Adrenal gland (tissue), 5 donors: ENCODE results near the gene ARHGAP4.

Source experiments
- CTCF ChIP-seq, 6 experiments: fragments of 450-650 bp in 4 of 6; fragments of 200-600 bp in 2 of 6; sonication (generic) in 1 of 6; IDR thresholded peaks; 1 replicate in 5 of 6; 2 replicates in 1 of 6; pipeline versions ENCODE4 v1.5.1 to v1.8.0; 2016 to 2021; ENCODE audit warnings: antibody characterized with exemption in 6 of 6, mild to moderate bottlenecking in 2 of 6, moderate library complexity in 1 of 6
- POLR2A ChIP-seq, 2 donors: fragments of 450-650 bp; IDR thresholded peaks; one replicate each; pipeline ENCODE4 v1.6.1; 2017; ENCODE audit warnings: antibody characterized with exemption in 2 of 2, mild to moderate bottlenecking in 2 of 2, moderate library complexity in 1 of 2
- donor health status: DM: no; HTN: no; CAD: no.

- TF ChIP-seq CTCF (IDR thresholded peaks at IDR 0.05) (no peak), POLR2A (IDR thresholded peaks at IDR 0.05) (no peak)
These were observed 39.8 kb downstream of the ARHGAP4 start, which contains the start of gene L1CAM for GRCh38 chrX:153885968-153886903.
